HEK293 (cell line): ENCODE data around the gene RNF39.
"Not testable (repeated sequence)": the region's sequence is repeated elsewhere in the genome, so short reads cannot be mapped to it uniquely, and the experiment has no call there.

ENCODE experiments used
- CTCF ChIA-PET: fragments of 350-600 bp; formaldehyde crosslinking; extraction: SDS; loops from one replicate; lab custom pipeline; 2021; ENCODE audit warnings: antibody characterized with exemption; lab: Yijun Ruan, JAX
- POLR2A ChIA-PET: fragments of 300-600 bp; formaldehyde crosslinking; extraction: SDS; loops from one replicate; lab custom pipeline; 2020; ENCODE audit warnings: antibody characterized with exemption, inconsistent platforms; lab: Yijun Ruan, JAX
- H3K27ac ChIP-seq: fragments of 200-500 bp; sonication (Bioruptor generic); 2 replicates; pipeline ENCODE4 v1.5.1; 2014; ENCODE audit warnings: low read depth, low read length, control low read depth, inconsistent platforms; ENCODE audit errors: extremely low read depth
- H3K36me3 ChIP-seq, 2 experiments: fragments of 200-500 bp in 1 of 2; sonication (Bioruptor generic) in 1 of 2; 1 replicate in 1 of 2; 2 replicates in 1 of 2; pipeline ENCODE4 v1.5.1; 2014 to 2017; ENCODE audit warnings: inconsistent platforms in 2 of 2, low read length in 2 of 2; ENCODE audit not compliant: control insufficient read depth in 2 of 2, insufficient read depth in 1 of 2
- H3K4me1 ChIP-seq: fragments of 200-500 bp; sonication (Bioruptor generic); 2 replicates; pipeline ENCODE4 v1.5.1; 2014; ENCODE audit warnings: mild to moderate bottlenecking, low read length, inconsistent platforms; ENCODE audit not compliant: control insufficient read depth, insufficient read depth
- H3K4me3 ChIP-seq: 2 replicates; pipeline ENCODE4 v1.5.1; 2011; ENCODE audit warnings: low read depth, mild to moderate bottlenecking, control low read depth, low read length, moderate library complexity
- H3K9me3 ChIP-seq: fragments of 200-500 bp; sonication (Bioruptor generic); 2 replicates; pipeline ENCODE4 v1.5.1; 2014; ENCODE audit warnings: low read depth, low read length, inconsistent platforms; ENCODE audit not compliant: control insufficient read depth, insufficient read depth
- ELK4 ChIP-seq: IDR thresholded peaks from 2 replicates; pipeline ENCODE4 v1.6.1; 2011; ENCODE audit warnings: mild to moderate bottlenecking, low read depth, low read length, borderline replicate concordance
- KLF7 ChIP-seq: fragments of 450-650 bp; formaldehyde crosslinking; IDR thresholded peaks from 2 replicates; pipeline ENCODE4 v1.5.1; 2016; ENCODE audit warnings: missing biosample characterization, missing genetic modification characterization, borderline replicate concordance
- ZBTB20 ChIP-seq: fragments of 450-650 bp; formaldehyde crosslinking; IDR thresholded peaks from 2 replicates; pipeline ENCODE4 v1.5.1; 2016; ENCODE audit warnings: missing biosample characterization, missing genetic modification characterization
- ZFP69B ChIP-seq: fragments of 450-650 bp; formaldehyde crosslinking; IDR thresholded peaks from 2 replicates; pipeline ENCODE4 v1.5.1; 2016; ENCODE audit warnings: missing biosample characterization, missing genetic modification characterization
- ZNF121 ChIP-seq: fragments of 450-650 bp; formaldehyde crosslinking; IDR thresholded peaks from 2 replicates; pipeline ENCODE4 v1.5.1; 2016; ENCODE audit warnings: missing biosample characterization, missing genetic modification characterization
- ZNF132 ChIP-seq: fragments of 450-650 bp; formaldehyde crosslinking; IDR thresholded peaks from 2 replicates; pipeline ENCODE4 v1.5.1; 2017; ENCODE audit warnings: missing biosample characterization, missing genetic modification characterization, borderline replicate concordance
- ZNF155 ChIP-seq: fragments of 450-650 bp; formaldehyde crosslinking; IDR thresholded peaks from 2 replicates; pipeline ENCODE4 v1.5.1; 2016; ENCODE audit warnings: missing biosample characterization, missing genetic modification characterization
- ZNF324 ChIP-seq: fragments of 450-650 bp; formaldehyde crosslinking; IDR thresholded peaks from 2 replicates; pipeline ENCODE4 v1.5.1; 2016; ENCODE audit warnings: missing biosample characterization, missing genetic modification characterization
- ZNF404 ChIP-seq: fragments of 450-650 bp; formaldehyde crosslinking; IDR thresholded peaks from 2 replicates; pipeline ENCODE4 v1.5.1; 2017; ENCODE audit warnings: missing biosample characterization, missing genetic modification characterization
- ZNF548 ChIP-seq: fragments of 450-650 bp; formaldehyde crosslinking; IDR thresholded peaks from 2 replicates; pipeline ENCODE4 v1.5.1; 2016; ENCODE audit warnings: missing biosample characterization, missing genetic modification characterization
- ZNF560 ChIP-seq: fragments of 450-650 bp; formaldehyde crosslinking; IDR thresholded peaks from 2 replicates; pipeline ENCODE4 v1.5.1; 2017; ENCODE audit warnings: missing biosample characterization, missing genetic modification characterization, borderline replicate concordance
- ZNF571 ChIP-seq: fragments of 450-650 bp; formaldehyde crosslinking; IDR thresholded peaks from 2 replicates; pipeline ENCODE4 v1.5.0; 2017; ENCODE audit warnings: missing biosample characterization, missing genetic modification characterization
- TF ChIP-seq, protein P1 (sequence below): fragments of 450-650 bp; formaldehyde crosslinking; optimal IDR thresholded peaks from 2 replicates; pipeline ENCODE3; 2016; ENCODE audit warnings: missing biosample characterization, mild to moderate bottlenecking, missing genetic modification characterization
- TF ChIP-seq, protein P2 (sequence below): fragments of 450-650 bp; formaldehyde crosslinking; IDR thresholded peaks from 2 replicates; pipeline ENCODE4 v1.5.1; 2016; ENCODE audit warnings: missing biosample characterization, missing genetic modification characterization

RNF39 gene

GRCh38 chr6:30025186-30025585 is 50.4 kb downstream of the RNF39 start:
- H3K4me3 ChIP-seq: no peak overlapping the region
- ChIA-PET CTCF (interaction anchor here (1.0 to 3.2 kb wide), 6 partner anchors 10 to 320 kb away, joined by 3 to 16 read pairs (median 4); no protein-coding TSS in a partner anchor), POLR2A (no interaction called here)
- H3K4me1 ChIP-seq: no peaks in the 10 kb centered on the region
- H3K27ac ChIP-seq: no peak overlapping the region
- H3K36me3 ChIP-seq: peaks cover 0 to 3% of the 10 kb centered on the region in 2 experiments; a peak in 2 of 3 replicates
- TF ChIP-seq, protein P1, sequence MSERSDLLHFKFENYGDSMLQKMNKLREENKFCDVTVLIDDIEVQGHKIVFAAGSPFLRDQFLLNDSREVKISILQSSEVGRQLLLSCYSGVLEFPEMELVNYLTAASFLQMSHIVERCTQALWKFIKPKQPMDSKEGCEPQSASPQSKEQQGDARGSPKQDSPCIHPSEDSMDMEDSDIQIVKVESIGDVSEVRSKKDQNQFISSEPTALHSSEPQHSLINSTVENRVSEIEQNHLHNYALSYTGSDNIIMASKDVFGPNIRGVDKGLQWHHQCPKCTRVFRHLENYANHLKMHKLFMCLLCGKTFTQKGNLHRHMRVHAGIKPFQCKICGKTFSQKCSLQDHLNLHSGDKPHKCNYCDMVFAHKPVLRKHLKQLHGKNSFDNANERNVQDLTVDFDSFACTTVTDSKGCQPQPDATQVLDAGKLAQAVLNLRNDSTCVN (tag by site-specific recombination): no peak
- TF ChIP-seq ZNF404 (tag by site-specific recombination) (no peak), ZNF324 (tag by site-specific recombination) (no peak), ELK4 (no peak), ZFP69B (tag by site-specific recombination) (no peak)
- no peaks in the 10 kb centered on the region for H3K9me3 ChIP-seq

DNA sequence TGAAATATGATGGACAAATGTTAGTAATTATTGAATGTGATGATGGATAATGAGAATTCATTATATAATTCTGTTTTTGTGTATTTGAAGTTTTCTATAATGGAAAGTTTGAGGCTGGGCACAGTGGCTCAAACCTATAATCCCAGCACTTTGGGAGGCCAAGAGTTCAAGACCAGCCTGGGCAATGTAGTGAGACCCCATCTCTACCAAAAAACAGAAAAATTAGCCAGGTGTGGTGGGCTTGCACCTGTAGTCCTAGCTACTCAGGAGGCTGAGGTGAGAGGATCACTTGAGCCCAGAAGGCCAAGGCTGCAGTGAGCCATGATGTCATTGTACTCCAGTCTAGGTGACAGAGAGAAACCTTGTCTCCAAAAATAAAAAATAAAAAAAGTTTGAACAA is 52.9 kb downstream of the RNF39 start:
- H3K9me3 ChIP-seq, H3K4me1 ChIP-seq, POLR2A ChIA-PET, H3K4me3 ChIP-seq, H3K27ac ChIP-seq: not testable (repeated sequence)
- peaks cover 0 to 12% of the 10 kb centered on the region in 2 experiments; a peak in 2 of 3 replicates for H3K36me3 ChIP-seq
- CTCF ChIA-PET: interaction anchor here (2.9 to 3.2 kb wide), 2 partner anchors 8 to 15 kb away, joined by 15 to 16 read pairs; no protein-coding TSS in a partner anchor
- TF ChIP-seq ZNF121: peak; percentile 72; the same call in 1 of the 2 replicates

- CTCF ChIA-PET: interaction anchor here (0.7 kb wide), 1 partner anchor 214 kb away, joined by 3 read pairs; no protein-coding TSS in a partner anchor
- H3K36me3 ChIP-seq: peaks cover 0 to 12% of the 10 kb centered on the region in 2 experiments; a peak in 2 of 3 replicates
- TF ChIP-seq KLF7 (tag by site-specific recombination): no peak
- TF ChIP-seq ZBTB20 (tag by site-specific recombination): no peak
- TF ChIP-seq ZNF548 (tag by site-specific recombination): no peak
- no peak for TF ChIP-seq ZNF155
- TF ChIP-seq, protein P2, sequence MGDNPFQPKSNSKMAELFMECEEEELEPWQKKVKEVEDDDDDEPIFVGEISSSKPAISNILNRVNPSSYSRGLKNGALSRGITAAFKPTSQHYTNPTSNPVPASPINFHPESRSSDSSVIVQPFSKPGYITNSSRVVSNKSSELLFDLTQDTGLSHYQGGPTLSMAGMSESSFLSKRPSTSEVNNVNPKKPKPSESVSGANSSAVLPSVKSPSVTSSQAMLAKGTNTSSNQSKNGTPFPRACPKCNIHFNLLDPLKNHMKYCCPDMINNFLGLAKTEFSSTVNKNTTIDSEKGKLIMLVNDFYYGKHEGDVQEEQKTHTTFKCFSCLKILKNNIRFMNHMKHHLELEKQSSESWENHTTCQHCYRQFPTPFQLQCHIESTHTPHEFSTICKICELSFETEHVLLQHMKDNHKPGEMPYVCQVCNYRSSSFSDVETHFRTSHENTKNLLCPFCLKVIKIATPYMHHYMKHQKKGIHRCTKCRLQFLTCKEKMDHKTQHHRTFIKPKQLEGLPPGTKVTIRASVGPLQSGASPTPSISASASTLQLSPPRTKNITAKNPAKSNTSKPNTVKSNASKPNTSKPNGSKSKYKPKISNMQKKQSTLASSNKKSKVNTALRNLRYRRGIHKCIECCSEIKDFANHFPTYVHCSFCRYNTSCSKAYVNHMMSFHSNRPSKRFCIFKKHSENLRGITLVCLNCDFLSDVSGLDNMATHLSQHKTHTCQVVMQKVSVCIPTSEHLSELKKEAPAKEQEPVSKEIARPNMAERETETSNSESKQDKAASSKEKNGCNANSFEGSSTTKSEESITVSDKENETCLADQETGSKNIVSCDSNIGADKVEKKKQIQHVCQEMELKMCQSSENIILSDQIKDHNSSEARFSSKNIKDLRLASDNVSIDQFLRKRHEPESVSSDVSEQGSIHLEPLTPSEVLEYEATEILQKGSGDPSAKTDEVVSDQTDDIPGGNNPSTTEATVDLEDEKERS (tag by site-specific recombination): no peak
- no peak for TF ChIP-seq ZNF132
- no peak for TF ChIP-seq ZNF121
- no peak for TF ChIP-seq ZNF560 (tag by site-specific recombination)
- no peak for TF ChIP-seq ZNF571 (tag by site-specific recombination)
- POLR2A ChIA-PET: no interaction called here
- no peaks in the 10 kb centered on the region for H3K9me3 ChIP-seq
- H3K27ac ChIP-seq: no peak overlapping the region
- H3K4me3 ChIP-seq: no peak overlapping the region
- H3K4me1 ChIP-seq: no peaks in the 10 kb centered on the region
These were observed 53.4 kb downstream of the RNF39 start for GRCh38 chr6:30022189-30022588.
